SK-N-SH (cell line): Measurements from ENCODE around the gene PROM1. TPM values are rescaled to one million over a fixed set of nuclear protein-coding genes. Genes with fewer than 3 reads are reported as not detected.

Source experiments
- CTCF ChIA-PET: fragments of 300-600, 350-600 bp; formaldehyde crosslinking; extraction: SDS; loops from one replicate; lab custom pipeline; 2021; lab: Yijun Ruan, JAX
- POLR2A ChIA-PET: fragments of 350-600 bp; sonication (Branson Sonifier 250); formaldehyde crosslinking; extraction: SDS; loops from one replicate; lab custom pipeline; 2020; ENCODE audit warnings: antibody characterized with exemption, inconsistent platforms; lab: Yijun Ruan, JAX
- DNase-seq: peaks from one replicate; pipeline ENCODE4 v3.0.0; 2012
- H2AFZ ChIP-seq: fragments of 200-600 bp; sonication (generic); 2 replicates; pipeline ENCODE4 v1.8.1; 2016; ENCODE audit warnings: antibody characterized with exemption, mild to moderate bottlenecking, low read depth
- H3F3A ChIP-seq: fragments of 200-600 bp; sonication (generic); replicated peaks from 2 replicates; pipeline ENCODE3; 2016; ENCODE audit warnings: antibody characterized with exemption, mild to moderate bottlenecking; ENCODE audit not compliant: insufficient read depth
- H3K27ac ChIP-seq, 2 experiments: fragments of 200-500 bp in 1 of 2; fragments of 200-600 bp in 1 of 2; sonication (Bioruptor generic) in 1 of 2; sonication (generic), shearing (Covaris generic) in 1 of 2; 2 replicates each; pipeline versions ENCODE4 v1.5.1 to v1.6.1; 2014 to 2016; ENCODE audit warnings: low read depth in 2 of 2, inconsistent platforms in 1 of 2, low read length in 1 of 2, mild to moderate bottlenecking in 1 of 2, mixed read lengths in 1 of 2
- H3K27me3 ChIP-seq: fragments of 200-600 bp; sonication (generic), shearing (Covaris generic); 2 replicates; pipeline ENCODE4 v1.6.1; 2016; ENCODE audit warnings: mixed run types; ENCODE audit not compliant: insufficient read depth
- H3K36me3 ChIP-seq, 2 experiments: fragments of 200-500 bp in 1 of 2; fragments of 200-600 bp in 1 of 2; sonication (Bioruptor generic) in 1 of 2; sonication (generic) in 1 of 2; replicated peaks in 1 of 2; 2 replicates each; pipeline versions ENCODE3 to v1.5.1; 2014 to 2016; ENCODE audit warnings: low read length in 1 of 2, mild to moderate bottlenecking in 1 of 2; ENCODE audit not compliant: insufficient read depth in 2 of 2, control insufficient read depth in 1 of 2
- H3K4me1 ChIP-seq, 2 experiments: fragments of 200-500 bp in 1 of 2; fragments of 200-600 bp in 1 of 2; sonication (Bioruptor generic) in 1 of 2; sonication (generic), shearing (Covaris generic) in 1 of 2; 2 replicates each; pipeline versions ENCODE4 v1.5.1 to v1.6.1; 2014 to 2016; ENCODE audit warnings: low read depth in 1 of 2, low read length in 1 of 2, mixed run types in 1 of 2; ENCODE audit not compliant: insufficient read depth in 2 of 2, control insufficient read depth in 1 of 2
- H3K4me2 ChIP-seq: fragments of 200-600 bp; sonication (generic), shearing (Covaris generic); 2 replicates; pipeline ENCODE4 v1.6.1; 2017; ENCODE audit warnings: mixed run types
- H3K4me3 ChIP-seq, 2 experiments: fragments of 200-500 bp in 1 of 2; fragments of 200-600 bp in 1 of 2; sonication (Bioruptor generic) in 1 of 2; sonication (generic), shearing (Covaris generic) in 1 of 2; 2 replicates each; pipeline versions ENCODE4 v1.5.1 to v1.8.1; 2014 to 2016; ENCODE audit warnings: low read depth in 2 of 2, inconsistent platforms in 1 of 2, low read length in 1 of 2, mild to moderate bottlenecking in 1 of 2, mixed read lengths in 1 of 2, moderate library complexity in 1 of 2
- H3K79me2 ChIP-seq: fragments of 200-600 bp; sonication (generic); 2 replicates; pipeline ENCODE4 v1.8.1; 2017; ENCODE audit warnings: mild to moderate bottlenecking; ENCODE audit not compliant: insufficient read depth
- H3K9ac ChIP-seq: fragments of 200-600 bp; sonication (generic); 2 replicates; pipeline ENCODE4 v1.6.1; 2017; ENCODE audit warnings: mixed run types
- H3K9me2 ChIP-seq: fragments of 200-600 bp; sonication (generic); 2 replicates; pipeline ENCODE4 v1.6.1; 2017; ENCODE audit warnings: mixed run types
- H3K9me3 ChIP-seq: fragments of 200-600 bp; sonication (generic); 2 replicates; pipeline ENCODE4 v1.6.1; 2017; ENCODE audit warnings: mixed run types, mild to moderate bottlenecking, moderate library complexity
- H4K20me1 ChIP-seq: fragments of 200-600 bp; sonication (generic); 2 replicates; pipeline ENCODE4 v1.6.1; 2017; ENCODE audit warnings: mild to moderate bottlenecking, mixed run types; ENCODE audit not compliant: insufficient read depth
- FOSL2 ChIP-seq: IDR thresholded peaks from 2 replicates; pipeline ENCODE4 v1.4.0; 2012; ENCODE audit warnings: low read depth, mild to moderate bottlenecking, moderate library complexity, borderline replicate concordance
- FOXM1 ChIP-seq: IDR thresholded peaks from 2 replicates; pipeline ENCODE4 v1.4.0; 2012; ENCODE audit warnings: low read depth, mild to moderate bottlenecking
- GABPA ChIP-seq: IDR thresholded peaks from 2 replicates; pipeline ENCODE4 v1.4.0; 2012; ENCODE audit warnings: low read depth, mild to moderate bottlenecking
- JUND ChIP-seq: IDR thresholded peaks from 2 replicates; pipeline ENCODE4 v1.4.0; 2012
- NFIC ChIP-seq: IDR thresholded peaks from 2 replicates; pipeline ENCODE4 v1.4.0; 2012; ENCODE audit warnings: borderline replicate concordance
- RCOR1 ChIP-seq: fragments of 150-350 bp; IDR thresholded peaks from 2 replicates; pipeline ENCODE4 v1.6.1; 2017; ENCODE audit warnings: antibody characterized with exemption, low read length
- RFX5 ChIP-seq: IDR thresholded peaks from 2 replicates; pipeline ENCODE4 v1.6.1; 2012; ENCODE audit warnings: mild to moderate bottlenecking, improper control_type of control experiment, low read length
- SIN3A ChIP-seq: IDR thresholded peaks from 2 replicates; pipeline ENCODE4 v1.6.1; 2012; ENCODE audit warnings: low read depth, mild to moderate bottlenecking, low read length, moderate library complexity, borderline replicate concordance
- SMC3 ChIP-seq: IDR thresholded peaks from 2 replicates; pipeline ENCODE4 v1.6.1; 2012; ENCODE audit warnings: low read depth, low read length, improper control_type of control experiment
- TCF12 ChIP-seq: IDR thresholded peaks from 2 replicates; pipeline ENCODE4 v1.4.0; 2012
- TEAD4 ChIP-seq: IDR thresholded peaks from 2 replicates; pipeline ENCODE4 v1.4.0; 2012; ENCODE audit warnings: mild to moderate bottlenecking, borderline replicate concordance; ENCODE audit not compliant: insufficient read depth
- YY1 ChIP-seq: IDR thresholded peaks from 2 replicates; pipeline ENCODE4 v1.4.0; 2012; ENCODE audit warnings: low read depth, mild to moderate bottlenecking
- WGBS: methylation state at CpG from one replicate; pipeline ENCODE4 v1.1.6; 2017; ENCODE audit warnings: low lambda C conversion rate; 5-methylcytosine and 5-hydroxymethylcytosine counted together
- polyA plus RNA-seq, 3 experiments: library from polyadenylated mRNA; depleted of rRNA; stranded (reverse); fragments of >200 nt; gene quantifications; 2 replicates each; pipeline ENCODE4 v1.2.3, GENCODE V29; 2012
- TF ChIP-seq, protein P1 (sequence below): IDR thresholded peaks from 2 replicates; pipeline ENCODE4 v1.4.0; 2012; ENCODE audit warnings: low read depth, borderline replicate concordance
- TF ChIP-seq, protein P2 (sequence below): IDR thresholded peaks from 2 replicates; pipeline ENCODE4 v1.4.0; 2012; ENCODE audit warnings: low read depth, borderline replicate concordance

PROM1 gene
- polyA plus RNA-seq, 1 of the 3 experiments (the other 2 are of a cell fraction) = not detected

DNA sequence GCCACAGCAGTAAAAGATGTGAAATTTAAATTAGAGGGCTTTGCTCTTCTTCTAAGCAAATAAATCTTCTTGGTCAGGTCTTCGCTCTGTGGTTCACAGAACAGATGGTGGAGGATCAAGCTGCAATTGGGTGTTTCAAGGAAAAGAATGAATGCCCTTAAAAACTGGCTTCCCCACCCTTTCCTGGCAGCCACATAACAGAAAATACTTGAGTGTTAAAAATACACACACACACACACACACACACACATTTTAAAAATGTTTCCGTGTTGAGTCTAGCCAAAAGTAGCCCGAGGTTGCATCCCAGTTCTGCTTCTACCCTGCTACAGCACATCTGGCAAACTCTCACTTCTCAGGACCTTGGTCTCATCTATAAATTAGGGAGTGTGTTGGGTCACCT lies 64.2 kb downstream of the PROM1 start:
- CTCF ChIA-PET = interaction anchor here (0.8 to 3.1 kb wide), 9 partner anchors 10 to 423 kb away, joined by 3 to 20 read pairs (median 7); no protein-coding TSS in a partner anchor
- no peaks in the 10 kb centered on the region for H3K9me2 ChIP-seq
- DNase-seq = no peak
- no peaks in the 10 kb centered on the region for H3K36me3 ChIP-seq
- H3K9ac ChIP-seq = no peak overlapping the region
- no peak overlapping the region for H3K4me3 ChIP-seq
- POLR2A ChIA-PET = no interaction called here
- H3K27ac ChIP-seq = no peak overlapping the region
- H3K4me2 ChIP-seq = no peak overlapping the region
- H4K20me1 ChIP-seq = no peaks in the 10 kb centered on the region
- H3K27me3 ChIP-seq = no peaks in the 10 kb centered on the region; the same call in 1 of the 2 replicates
- 27% methylated on average over 3 of the region's 3 CpGs for WGBS
- H3F3A ChIP-seq = no peaks in the 10 kb centered on the region
- TF ChIP-seq RFX5 (no peak), NFIC (no peak), JUND (no peak), GABPA (no peak)
- TF ChIP-seq, all 33 proteins: peak for 0
- H2AFZ ChIP-seq = no peak overlapping the region
- H3K79me2 ChIP-seq = no peaks in the 10 kb centered on the region
- no peaks in the 10 kb centered on the region for H3K9me3 ChIP-seq
- H3K4me1 ChIP-seq = no peaks in the 10 kb centered on the region

DNA sequence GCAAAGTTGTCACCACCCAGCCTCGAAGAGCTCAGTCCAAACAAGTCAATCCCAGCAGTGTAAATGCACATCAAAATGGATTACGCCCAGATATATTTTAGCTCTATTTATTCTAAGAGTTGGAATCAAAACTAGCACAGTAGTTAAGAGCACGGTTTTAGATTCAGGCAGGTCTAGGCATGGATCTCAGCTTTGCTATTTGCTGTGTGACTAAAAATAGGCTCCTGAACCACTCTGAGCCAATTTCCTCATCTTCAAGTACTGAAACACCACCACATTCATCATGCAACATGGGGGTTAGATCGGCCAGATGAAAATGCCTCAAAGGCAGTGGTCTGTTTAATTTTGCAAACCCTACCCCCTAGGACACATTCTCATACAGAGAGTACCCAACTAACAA lies 65.0 kb downstream of the PROM1 start:
- no peaks in the 10 kb centered on the region for H3K79me2 ChIP-seq
- CTCF ChIA-PET = interaction anchor here (0.6 to 3.1 kb wide), 8 partner anchors 11 to 246 kb away, joined by 3 to 20 read pairs (median 8); no protein-coding TSS in a partner anchor
- H3K4me1 ChIP-seq = no peaks in the 10 kb centered on the region
- H3K9me2 ChIP-seq = no peaks in the 10 kb centered on the region
- no peak for DNase-seq
- H4K20me1 ChIP-seq = no peaks in the 10 kb centered on the region
- H2AFZ ChIP-seq = no peak overlapping the region
- no peaks in the 10 kb centered on the region for H3K36me3 ChIP-seq
- WGBS = 35% methylated on average over 4 of the region's 4 CpGs
- no peak overlapping the region for H3K4me2 ChIP-seq
- no peaks in the 10 kb centered on the region; the same call in 1 of the 2 replicates for H3K27me3 ChIP-seq
- TF ChIP-seq JUND (no peak), FOSL2 (no peak), RCOR1 (no peak), SIN3A (no peak), SMC3 (no peak), NFIC (no peak), TEAD4 (no peak), YY1 (no peak), FOXM1 (no peak), TCF12 (no peak)
- TF ChIP-seq, protein P1, sequence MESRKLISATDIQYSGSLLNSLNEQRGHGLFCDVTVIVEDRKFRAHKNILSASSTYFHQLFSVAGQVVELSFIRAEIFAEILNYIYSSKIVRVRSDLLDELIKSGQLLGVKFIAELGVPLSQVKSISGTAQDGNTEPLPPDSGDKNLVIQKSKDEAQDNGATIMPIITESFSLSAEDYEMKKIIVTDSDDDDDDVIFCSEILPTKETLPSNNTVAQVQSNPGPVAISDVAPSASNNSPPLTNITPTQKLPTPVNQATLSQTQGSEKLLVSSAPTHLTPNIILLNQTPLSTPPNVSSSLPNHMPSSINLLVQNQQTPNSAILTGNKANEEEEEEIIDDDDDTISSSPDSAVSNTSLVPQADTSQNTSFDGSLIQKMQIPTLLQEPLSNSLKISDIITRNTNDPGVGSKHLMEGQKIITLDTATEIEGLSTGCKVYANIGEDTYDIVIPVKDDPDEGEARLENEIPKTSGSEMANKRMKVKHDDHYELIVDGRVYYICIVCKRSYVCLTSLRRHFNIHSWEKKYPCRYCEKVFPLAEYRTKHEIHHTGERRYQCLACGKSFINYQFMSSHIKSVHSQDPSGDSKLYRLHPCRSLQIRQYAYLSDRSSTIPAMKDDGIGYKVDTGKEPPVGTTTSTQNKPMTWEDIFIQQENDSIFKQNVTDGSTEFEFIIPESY = no peak
- TF ChIP-seq, protein P2, sequence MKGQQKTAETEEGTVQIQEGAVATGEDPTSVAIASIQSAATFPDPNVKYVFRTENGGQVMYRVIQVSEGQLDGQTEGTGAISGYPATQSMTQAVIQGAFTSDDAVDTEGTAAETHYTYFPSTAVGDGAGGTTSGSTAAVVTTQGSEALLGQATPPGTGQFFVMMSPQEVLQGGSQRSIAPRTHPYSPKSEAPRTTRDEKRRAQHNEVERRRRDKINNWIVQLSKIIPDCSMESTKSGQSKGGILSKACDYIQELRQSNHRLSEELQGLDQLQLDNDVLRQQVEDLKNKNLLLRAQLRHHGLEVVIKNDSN = no peak
- TF ChIP-seq, all 33 proteins: peak for 0
- Histone ChIP-seq H3K27ac (no peak overlapping the region), H3K9me3 (no peaks in the 10 kb centered on the region), H3K4me3 (no peak overlapping the region), H3F3A (no peaks in the 10 kb centered on the region), H3K9ac (no peak overlapping the region)
- POLR2A ChIA-PET = no interaction called here
